KMS-11 (cell line): Measurements from ENCODE around the gene THEMIS.

Experiments
- H2AFZ ChIP-seq: fragments of 200-600 bp; sonication (generic); 2 replicates; pipeline ENCODE4 v1.6.1; 2016; ENCODE audit warnings: antibody characterized with exemption, mixed run types, low read depth
- H3K27ac ChIP-seq: fragments of 200-600 bp; sonication (generic); 2 replicates; pipeline ENCODE4 v1.6.1; 2016; ENCODE audit warnings: mild to moderate bottlenecking, mixed run types
- H3K27me3 ChIP-seq: fragments of 200-600 bp; sonication (generic); 2 replicates; pipeline ENCODE4 v1.6.1; 2017; ENCODE audit warnings: mild to moderate bottlenecking, low read depth, mixed run types, moderate library complexity; ENCODE audit not compliant: insufficient read depth
- H3K36me3 ChIP-seq: fragments of 200-600 bp; sonication (generic); 2 replicates; pipeline ENCODE4 v1.6.1; 2017; ENCODE audit warnings: mild to moderate bottlenecking, mixed run types; ENCODE audit not compliant: insufficient read depth
- H3K4me1 ChIP-seq: fragments of 200-600 bp; sonication (generic); 2 replicates; pipeline ENCODE4 v1.6.1; 2016; ENCODE audit warnings: mild to moderate bottlenecking, low read depth, mixed run types; ENCODE audit not compliant: poor library complexity, severe bottlenecking
- H3K4me2 ChIP-seq: fragments of 200-600 bp; sonication (generic); 2 replicates; pipeline ENCODE4 v1.7.0; 2016; ENCODE audit warnings: mild to moderate bottlenecking, mixed run types
- H3K4me3 ChIP-seq: fragments of 200-600 bp; sonication (generic); IDR thresholded peaks from 2 replicates; pipeline ENCODE4 v1.6.1; 2017; ENCODE audit warnings: low read depth, low read length, mixed read lengths; ENCODE audit not compliant: insufficient read depth
- H3K79me2 ChIP-seq: fragments of 200-600 bp; sonication (generic); 2 replicates; pipeline ENCODE4 v1.6.1; 2016; ENCODE audit warnings: low read depth, mixed run types; ENCODE audit not compliant: insufficient read depth
- H3K9ac ChIP-seq: fragments of 200-600 bp; sonication (generic); 2 replicates; pipeline ENCODE4 v1.6.1; 2016; ENCODE audit warnings: mild to moderate bottlenecking, mixed run types
- H4K20me1 ChIP-seq: fragments of 200-600 bp; sonication (generic); 2 replicates; pipeline ENCODE4 v1.6.1; 2016; ENCODE audit warnings: mild to moderate bottlenecking, mixed run types; ENCODE audit not compliant: insufficient read depth
- TF ChIP-seq, protein P1 (sequence below): fragments of 200-600 bp; sonication (generic); conservative IDR thresholded peaks from 2 replicates; pipeline ENCODE4 v1.6.1; 2017; ENCODE audit warnings: low read depth, mild to moderate bottlenecking, antibody characterized with exemption, low read length, moderate library complexity, mixed read lengths

Gene THEMIS

DNA sequence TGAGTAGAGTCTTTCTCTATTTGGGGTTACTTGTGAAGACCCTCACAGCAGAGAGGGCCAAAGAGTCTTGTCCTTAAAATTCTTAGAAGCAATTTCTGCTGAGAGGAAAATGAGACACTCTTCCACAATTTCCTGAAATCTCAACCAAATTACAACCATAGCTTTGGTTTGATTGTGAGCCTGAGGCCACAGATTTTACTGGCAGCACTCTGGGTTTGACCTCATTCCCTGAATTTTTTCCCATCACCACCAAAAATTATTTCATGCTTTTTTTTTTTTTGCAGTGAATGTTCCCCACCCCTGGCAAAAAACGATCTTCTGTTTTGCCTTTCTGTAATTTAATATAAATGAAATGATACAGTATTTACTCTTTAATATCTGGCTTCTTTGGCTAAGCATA, 125.5 kb downstream of the THEMIS start:
- Histone ChIP-seq H3K4me3 (no peak overlapping the region), H3K27ac (no peak overlapping the region), H3K36me3 (no peaks in the 10 kb centered on the region), H3K79me2 (peaks cover 71% of the 10 kb centered on the region; the same call in 1 of the 2 replicates), H4K20me1 (no peaks in the 10 kb centered on the region; the same call in 1 of the 2 replicates), H3K4me2 (no peak overlapping the region), H3K9ac (no peak overlapping the region), H3K4me1 (peaks cover 27% of the 10 kb centered on the region), H2AFZ (no peak overlapping the region), H3K27me3 (no peaks in the 10 kb centered on the region)
- TF ChIP-seq, protein P1, sequence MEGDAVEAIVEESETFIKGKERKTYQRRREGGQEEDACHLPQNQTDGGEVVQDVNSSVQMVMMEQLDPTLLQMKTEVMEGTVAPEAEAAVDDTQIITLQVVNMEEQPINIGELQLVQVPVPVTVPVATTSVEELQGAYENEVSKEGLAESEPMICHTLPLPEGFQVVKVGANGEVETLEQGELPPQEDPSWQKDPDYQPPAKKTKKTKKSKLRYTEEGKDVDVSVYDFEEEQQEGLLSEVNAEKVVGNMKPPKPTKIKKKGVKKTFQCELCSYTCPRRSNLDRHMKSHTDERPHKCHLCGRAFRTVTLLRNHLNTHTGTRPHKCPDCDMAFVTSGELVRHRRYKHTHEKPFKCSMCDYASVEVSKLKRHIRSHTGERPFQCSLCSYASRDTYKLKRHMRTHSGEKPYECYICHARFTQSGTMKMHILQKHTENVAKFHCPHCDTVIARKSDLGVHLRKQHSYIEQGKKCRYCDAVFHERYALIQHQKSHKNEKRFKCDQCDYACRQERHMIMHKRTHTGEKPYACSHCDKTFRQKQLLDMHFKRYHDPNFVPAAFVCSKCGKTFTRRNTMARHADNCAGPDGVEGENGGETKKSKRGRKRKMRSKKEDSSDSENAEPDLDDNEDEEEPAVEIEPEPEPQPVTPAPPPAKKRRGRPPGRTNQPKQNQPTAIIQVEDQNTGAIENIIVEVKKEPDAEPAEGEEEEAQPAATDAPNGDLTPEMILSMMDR: no peak

DNA sequence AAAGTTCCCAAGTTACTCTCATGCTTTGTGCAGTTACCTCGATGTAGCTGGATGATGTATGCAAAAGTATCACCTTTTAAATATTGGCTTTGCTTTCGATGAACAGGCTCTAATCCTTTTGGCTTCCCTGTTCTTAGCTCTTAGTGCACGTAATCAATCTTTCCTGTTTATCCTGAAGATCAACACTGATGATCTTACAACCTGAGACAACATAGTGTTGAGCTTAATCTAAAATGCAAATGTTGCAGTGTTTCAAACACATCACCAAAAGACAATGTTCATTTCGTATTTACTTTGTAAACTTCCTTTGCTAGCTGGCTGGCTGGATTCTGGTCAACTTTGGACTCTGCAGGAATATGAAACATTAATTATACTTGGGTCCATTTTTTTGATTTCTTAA, 132.1 kb downstream of the THEMIS start:
- peaks cover 65% of the 10 kb centered on the region; the same call in 1 of the 2 replicates for H3K79me2 ChIP-seq
- no peak overlapping the region for H3K27ac ChIP-seq
- TF ChIP-seq, protein P1: no peak
- no peak overlapping the region for H3K4me2 ChIP-seq
- H3K4me1 ChIP-seq: peaks cover 7% of the 10 kb centered on the region
- H3K27me3 ChIP-seq: no peaks in the 10 kb centered on the region
- no peak overlapping the region for H3K4me3 ChIP-seq
- no peaks in the 10 kb centered on the region for H3K36me3 ChIP-seq
- H3K9ac ChIP-seq: no peak overlapping the region
- 0 out of 2 replicates have a peak, but pooled peaks cover 6% of the 10 kb centered on the region for H4K20me1 ChIP-seq
- no peak overlapping the region for H2AFZ ChIP-seq

DNA sequence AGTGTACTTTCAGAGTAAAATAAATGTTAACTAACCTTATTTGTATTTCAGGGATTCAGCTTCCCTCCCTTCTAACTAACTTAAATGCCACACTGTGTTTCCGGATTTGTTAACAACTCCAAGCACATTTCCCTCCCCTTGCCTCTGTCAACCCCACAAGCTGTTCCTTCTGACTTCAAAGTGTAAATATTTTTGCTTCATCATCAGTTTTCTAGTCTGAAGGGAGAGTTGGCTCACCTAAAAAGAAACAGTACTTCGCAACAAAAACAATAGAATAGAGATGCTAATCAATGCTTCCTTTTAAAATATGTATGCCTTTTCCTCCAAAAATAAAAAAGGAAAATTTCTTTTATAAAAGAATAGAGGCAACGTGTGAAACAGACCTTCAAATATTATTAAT, 132.6 kb downstream of the THEMIS start:
- no peak overlapping the region for H3K4me3 ChIP-seq
- no peaks in the 10 kb centered on the region for H3K27me3 ChIP-seq
- TF ChIP-seq, protein P1: no peak
- H4K20me1 ChIP-seq: 0 out of 2 replicates have a peak, but pooled peaks cover 6% of the 10 kb centered on the region
- H3K79me2 ChIP-seq: peaks cover 68% of the 10 kb centered on the region; the same call in 1 of the 2 replicates
- H3K36me3 ChIP-seq: no peaks in the 10 kb centered on the region
- H3K9ac ChIP-seq: no peak overlapping the region
- no peak overlapping the region for H3K27ac ChIP-seq
- H3K4me2 ChIP-seq: no peak overlapping the region
- peaks cover 12% of the 10 kb centered on the region for H3K4me1 ChIP-seq
- no peak overlapping the region for H2AFZ ChIP-seq

DNA sequence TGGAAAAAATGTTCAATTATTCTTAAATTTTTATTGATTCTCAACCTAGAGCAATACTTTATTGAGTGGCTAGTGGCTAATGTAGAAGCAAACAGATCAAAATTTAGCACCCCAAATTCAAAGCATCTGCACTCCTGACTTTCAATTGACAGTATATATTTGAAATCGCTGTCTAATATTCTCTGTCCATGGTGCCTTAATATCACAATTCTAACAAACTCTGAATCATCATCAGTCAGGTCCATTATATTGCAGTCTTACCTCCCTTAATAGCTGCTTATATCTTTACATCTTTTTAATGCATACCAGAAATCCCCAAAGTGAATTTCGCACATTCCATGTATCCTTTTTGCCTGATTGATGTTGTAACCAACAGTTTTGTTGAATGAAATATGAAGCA, 134.9 kb downstream of the THEMIS start:
- TF ChIP-seq, protein P1: no peak
- Histone ChIP-seq H3K4me1 (peaks cover 30% of the 10 kb centered on the region), H4K20me1 (0 out of 2 replicates have a peak, but pooled peaks cover 10% of the 10 kb centered on the region), H3K27me3 (no peaks in the 10 kb centered on the region), H3K27ac (no peak overlapping the region), H3K79me2 (peaks cover 65% of the 10 kb centered on the region), H3K4me2 (no peak overlapping the region), H2AFZ (no peak overlapping the region), H3K4me3 (no peak overlapping the region), H3K36me3 (no peaks in the 10 kb centered on the region), H3K9ac (no peak overlapping the region)
